ENCODE results near the gene WTIP.
"Not testable (repeated sequence)": the region's sequence is repeated elsewhere in the genome, so short reads cannot be mapped to it uniquely, and the experiment has no call there.

The WTIP gene

GRCh38 chr19:34504273-34504808, 22.8 kb downstream of the WTIP start:
- no peak for DNase-seq (ENCODE audit: low spot score)

- no peak for DNase-seq (ENCODE audit: low spot score)
Measured at GRCh38 chr19:34504809-34505291, 23.3 kb downstream of the WTIP start.

DNA sequence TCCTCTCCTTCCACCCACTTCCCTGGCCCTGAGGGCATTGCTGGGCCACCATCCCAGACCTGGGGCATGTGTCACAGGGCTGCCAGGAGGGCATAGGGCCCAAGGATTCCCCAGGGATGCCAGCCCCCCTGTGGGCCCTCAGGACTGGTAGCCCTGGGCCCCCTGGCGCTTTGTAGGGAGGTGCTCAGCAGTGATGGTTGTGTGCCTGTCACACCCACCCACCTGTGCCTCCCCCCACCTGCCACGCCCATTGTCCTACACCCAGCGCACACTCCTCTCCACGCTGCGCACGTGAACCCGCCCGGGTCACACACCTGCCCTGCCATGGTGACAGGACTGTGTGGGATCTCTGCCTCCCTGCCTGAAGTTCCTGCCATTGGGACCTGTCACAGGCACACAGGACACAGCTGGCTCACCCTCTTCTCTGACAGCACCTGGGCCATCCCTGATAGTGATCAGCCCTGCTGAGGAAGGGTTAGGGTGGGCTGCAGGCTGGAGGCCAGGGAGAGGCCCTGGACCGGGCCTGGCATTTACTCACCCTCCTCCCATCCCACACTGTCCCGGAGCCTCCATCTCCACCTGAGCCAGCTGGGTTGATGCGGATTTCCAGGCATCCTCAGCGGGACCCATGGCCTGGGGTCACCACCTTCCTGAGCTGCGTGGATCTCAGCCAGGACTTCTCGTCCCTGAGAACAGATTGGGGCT, 23.9 kb downstream of the WTIP start:
- no peak for DNase-seq (ENCODE audit: low spot score)

GRCh38 chr19:34506026-34506370, 24.4 kb downstream of the WTIP start:
- DNase-seq (ENCODE audit: low spot score): no peak

- DNase-seq (ENCODE audit: low spot score): no peak
Measured at GRCh38 chr19:34507414-34508067, 26.0 kb downstream of the WTIP start.

GRCh38 chr19:34508540-34508939, 27.0 kb downstream of the WTIP start:
- no peak for DNase-seq (ENCODE audit: low spot score)

GRCh38 chr19:34510904-34511303, 29.3 kb downstream of the WTIP start:
- DNase-seq (ENCODE audit: low spot score): not testable (repeated sequence)

DNA sequence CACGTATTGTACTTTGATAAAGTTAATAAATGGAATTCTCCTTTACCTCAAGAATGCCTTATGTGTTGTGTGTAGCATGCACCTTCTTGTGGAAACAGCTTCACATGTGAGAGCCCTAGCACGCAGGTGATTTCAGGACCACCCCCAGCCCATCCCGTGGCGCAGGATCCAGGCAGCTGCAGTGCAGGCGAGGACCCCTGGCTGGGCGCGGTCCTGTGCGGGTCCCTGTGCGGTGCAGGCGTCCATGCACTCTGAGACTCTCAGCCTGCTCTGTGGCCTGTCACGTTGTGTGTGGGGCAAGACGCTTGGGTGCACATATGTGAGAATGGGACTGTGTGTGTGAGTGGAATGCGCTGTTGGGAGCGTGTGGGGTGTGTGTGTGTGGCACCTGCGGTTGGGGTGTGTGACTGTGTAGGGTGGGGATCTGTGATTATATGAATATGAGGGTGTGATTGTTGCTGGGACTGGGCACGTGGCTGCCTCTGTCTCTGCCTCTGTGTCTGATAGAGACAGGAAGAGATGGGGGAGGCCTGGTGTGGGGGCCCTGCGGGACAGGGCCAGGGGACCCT, 30.8 kb downstream of the WTIP start:
- DNase-seq (ENCODE audit: low spot score): no peak

DNA sequence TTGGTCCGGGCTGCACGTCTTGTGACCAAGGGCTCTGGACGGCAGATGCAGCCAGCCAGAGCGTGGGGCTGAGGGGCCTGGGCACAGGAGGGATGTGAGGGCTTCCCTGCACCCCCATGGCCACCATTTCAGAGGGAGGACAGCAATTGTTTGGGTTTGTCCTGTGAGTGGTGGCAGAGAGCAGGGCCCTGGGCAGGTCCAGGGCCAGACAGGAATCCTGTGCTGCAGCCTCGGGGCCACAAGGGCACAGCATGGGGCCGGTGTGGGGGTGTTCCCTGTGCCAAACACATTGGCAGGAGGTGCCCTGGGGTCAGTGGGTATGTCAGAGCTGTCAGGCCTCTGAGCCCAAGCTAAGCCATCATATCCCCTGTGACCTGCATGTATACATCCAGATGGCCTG, 32.2 kb downstream of the WTIP start:
- no peak for DNase-seq (ENCODE audit: low spot score)

DNA sequence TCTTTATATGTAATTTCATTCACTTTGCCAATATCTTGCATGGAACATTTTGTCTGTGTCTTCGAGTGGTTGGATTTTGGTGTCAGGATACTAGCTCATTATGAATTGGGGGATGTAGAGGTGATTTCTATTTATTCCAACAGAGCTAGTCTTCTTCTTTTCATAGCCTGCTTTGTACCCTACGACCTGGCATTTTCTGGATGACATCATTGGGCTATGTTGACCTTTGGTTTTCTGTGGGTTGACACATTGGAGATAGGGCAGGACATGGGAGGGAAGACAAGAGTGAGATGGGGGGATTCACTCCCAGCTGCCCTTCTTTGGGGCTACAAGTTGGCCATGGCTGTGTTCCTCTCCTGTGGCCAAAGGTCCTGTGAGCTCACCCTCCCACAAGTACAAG, 38.0 kb downstream of the WTIP start:
- no peak for DNase-seq (ENCODE audit: low spot score)

- DNase-seq (ENCODE audit: low spot score): no peak
Measured at GRCh38 chr19:34523408-34523807, 41.9 kb downstream of the WTIP start.

DNA sequence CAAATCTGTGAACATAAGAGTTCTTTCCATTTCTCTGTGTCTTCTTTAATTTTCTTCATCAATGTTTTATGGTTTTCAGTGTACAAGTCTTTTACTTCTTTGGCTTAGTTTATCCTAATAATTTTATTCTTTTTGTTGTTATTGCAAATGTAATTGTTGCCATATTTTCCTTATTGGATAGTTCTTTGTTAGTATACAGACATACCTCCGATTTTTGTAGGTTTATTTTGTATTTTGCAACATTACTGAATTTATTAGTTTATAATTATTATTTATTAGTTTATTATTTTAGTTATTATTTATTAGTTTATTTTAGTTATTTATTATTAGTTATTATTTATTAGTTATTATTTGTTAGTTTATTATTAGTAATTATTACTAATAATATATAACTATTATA, 43.4 kb downstream of the WTIP start:
- DNase-seq (ENCODE audit: low spot score): no peak

GRCh38 chr19:34534206-34534605, 52.6 kb downstream of the WTIP start:
- no peak for DNase-seq (ENCODE audit: low spot score)

DNA sequence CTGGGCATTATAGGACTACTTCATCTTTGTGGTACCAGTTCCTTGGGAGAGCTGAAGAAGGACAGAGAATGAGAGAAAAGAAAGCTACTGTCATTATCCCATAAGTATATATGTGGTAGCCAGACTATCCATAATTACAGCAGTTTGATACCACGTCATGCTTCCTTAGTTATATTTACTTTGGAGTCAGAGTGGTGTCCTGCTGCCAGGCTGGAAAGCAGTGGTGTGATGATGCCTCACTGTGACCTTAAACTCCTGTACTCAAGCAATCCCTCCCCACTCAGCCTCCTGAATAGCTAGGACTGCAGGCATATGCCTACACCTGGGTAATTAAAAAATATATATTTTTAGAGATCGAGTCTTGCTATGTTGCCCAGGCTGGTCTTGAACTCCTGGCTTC, 57.8 kb downstream of the WTIP start:
- DNase-seq (ENCODE audit: low spot score): no peak

- no peak for DNase-seq (ENCODE audit: low spot score)
Measured at GRCh38 chr19:34540811-34541557, 59.4 kb downstream of the WTIP start.

DNA sequence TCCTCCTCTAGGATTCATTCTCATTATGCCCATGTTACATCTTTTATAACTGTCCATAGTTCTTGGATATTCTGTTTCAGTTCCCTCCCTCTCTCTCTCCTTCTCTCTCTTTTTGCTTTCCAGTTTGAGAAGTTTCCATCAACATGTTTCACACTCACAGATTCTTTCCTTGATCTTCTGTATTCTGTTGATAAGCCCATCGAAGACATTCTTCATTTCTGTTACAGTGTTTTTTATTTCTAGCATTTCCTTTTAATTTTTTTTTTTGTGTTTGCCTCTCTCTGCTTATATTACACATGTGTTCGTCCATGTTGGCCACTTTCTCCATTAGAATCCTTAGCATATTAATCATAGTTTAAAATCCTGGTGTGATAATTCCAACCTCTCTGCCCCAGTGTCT, 68.3 kb downstream of the WTIP start:
- no peak for DNase-seq (ENCODE audit: low spot score)

DNA sequence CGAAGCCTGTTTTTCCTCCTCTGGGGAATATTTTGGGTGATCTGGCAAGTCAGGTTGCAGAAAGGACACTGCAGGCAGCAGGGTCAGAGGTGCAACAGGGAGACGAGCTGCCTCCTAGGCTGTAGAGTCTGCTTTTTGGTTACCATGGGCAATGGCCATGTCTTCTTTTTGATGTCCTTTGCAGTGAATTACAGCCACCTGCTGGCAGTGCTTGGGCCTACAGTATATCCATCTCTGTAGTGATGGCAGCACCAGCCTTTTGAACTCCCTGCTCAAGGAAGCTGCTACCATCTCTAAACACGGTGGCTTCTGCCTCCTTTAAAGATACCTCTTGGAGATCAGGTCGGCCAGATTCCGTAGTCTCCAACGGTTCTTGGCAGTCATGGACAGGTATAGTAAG, 73.9 kb downstream of the WTIP start:
- DNase-seq (ENCODE audit: low spot score): peak; percentile 16

DNA sequence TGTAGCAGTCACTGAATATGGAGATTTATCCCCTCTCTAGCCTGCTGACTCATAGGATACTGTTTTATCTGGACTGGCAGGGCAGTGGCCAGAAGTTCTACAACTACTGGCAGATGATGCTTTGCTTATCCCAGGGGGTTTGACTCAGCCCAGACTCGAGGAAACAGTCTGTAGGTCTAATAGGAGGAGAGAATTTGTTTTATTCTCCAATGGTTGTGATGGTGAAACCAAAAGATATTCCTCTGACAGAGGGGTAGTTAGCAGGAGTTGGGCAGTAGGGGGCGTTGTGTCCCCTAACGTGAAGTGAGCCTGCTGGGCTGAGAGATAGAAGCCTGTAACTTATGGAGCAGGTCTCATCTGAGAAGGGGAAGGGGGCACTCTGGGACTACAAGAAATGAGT, 74.9 kb downstream of the WTIP start:
- peak; percentile 27 for DNase-seq (ENCODE audit: low spot score)

DNA sequence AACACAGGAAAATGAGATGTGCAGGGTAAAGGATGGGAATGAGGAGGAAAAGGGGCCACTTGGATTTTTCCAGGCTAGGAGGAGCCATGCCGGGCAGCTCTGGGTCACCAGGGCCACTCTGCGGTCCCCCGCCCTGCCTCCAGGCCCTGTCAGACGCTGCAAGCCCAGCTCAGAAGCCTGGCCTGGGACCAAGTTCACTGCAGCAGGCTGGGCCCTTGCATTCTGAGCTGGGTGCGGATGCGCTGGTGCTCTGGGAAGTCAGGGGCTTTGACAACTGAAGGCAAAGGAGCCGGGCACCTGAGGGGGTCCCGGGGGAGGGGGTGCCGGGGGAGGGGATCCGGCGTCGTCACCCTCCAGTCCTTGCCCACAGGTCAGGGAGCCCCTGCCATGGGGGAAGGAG, 77.5 kb downstream of the WTIP start:
- no peak for DNase-seq (ENCODE audit: low spot score)

DNA sequence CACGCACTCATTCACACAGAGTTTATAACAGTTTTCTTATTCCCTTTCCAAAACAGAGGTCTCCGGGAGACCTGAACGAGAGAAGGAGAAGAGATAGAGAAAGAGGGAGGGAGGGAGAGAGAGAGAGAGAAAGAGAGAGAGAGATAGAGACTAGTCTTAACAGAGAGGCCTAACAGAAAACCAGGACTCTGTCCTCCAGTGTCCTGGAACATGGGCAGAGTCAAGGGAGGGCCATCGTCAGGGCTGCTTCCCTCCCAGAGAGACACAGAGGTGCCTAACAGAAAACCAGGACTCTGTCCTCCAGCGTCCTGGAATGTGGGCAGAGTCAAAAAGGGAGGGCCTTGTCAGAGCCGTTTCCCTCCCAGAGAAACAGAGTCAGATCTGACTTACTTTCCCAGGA, 78.7 kb downstream of the WTIP start:
- no peak for DNase-seq (ENCODE audit: low spot score)

All from cerebellar cortex (tissue), 1 donor.